ENCODE data around the gene PALM.

PALM gene

DNA sequence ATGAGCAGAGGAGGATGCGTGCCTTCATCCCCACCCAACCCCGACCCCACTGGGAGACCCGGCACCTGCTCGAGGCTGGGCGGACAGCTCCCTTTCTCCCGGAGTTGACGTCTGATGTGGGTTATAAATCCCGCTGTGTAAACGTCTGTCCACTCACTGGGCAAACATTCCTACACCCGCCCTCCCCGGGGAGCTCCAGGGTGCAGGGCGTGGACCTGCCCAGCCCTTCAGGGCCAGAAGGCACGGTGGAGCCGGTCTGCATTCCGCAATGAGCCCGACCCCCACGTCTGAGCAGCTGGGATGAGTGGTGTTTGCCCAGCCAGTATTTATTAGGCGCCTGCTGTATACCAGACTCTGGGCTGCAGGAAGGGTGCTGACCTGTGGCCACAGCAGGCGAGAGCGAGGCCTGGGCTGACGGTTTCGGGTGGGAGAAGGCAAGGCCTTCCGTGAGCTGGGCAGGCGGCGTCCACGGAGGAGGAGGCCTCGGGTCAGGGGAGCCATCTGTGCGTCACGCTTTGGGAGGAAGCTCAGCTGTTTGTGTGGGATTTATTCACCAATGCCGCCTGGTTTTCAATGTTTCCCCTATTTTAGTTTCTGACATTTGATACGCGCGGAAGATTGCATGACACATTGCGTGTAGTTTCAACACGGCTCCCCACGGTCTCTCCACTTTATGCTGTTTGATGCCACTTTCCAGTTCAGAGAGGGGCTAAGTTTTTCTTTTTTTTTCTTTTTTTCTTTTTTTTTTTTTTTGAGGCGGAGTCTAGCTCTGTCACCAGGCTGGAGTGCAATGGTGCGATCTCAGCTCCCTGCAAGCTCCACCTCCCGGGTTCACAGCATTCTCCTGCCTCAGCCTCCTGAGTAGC, 44.1 kb downstream of the PALM start:
- no peak for DNase-seq
- no peaks in the 10 kb centered on the region for H3K4me1 ChIP-seq (ENCODE audit: low read length)
- no peaks in the 10 kb centered on the region for H3K9me2 ChIP-seq (replicated peaks; ENCODE audit: insufficient read depth, low read length)
- no peak overlapping the region for H2AFZ ChIP-seq (ENCODE audit: low read length)
- no peaks in the 10 kb centered on the region for H3K79me2 ChIP-seq (ENCODE audit: low read length)
- no peaks in the 10 kb centered on the region for H4K20me1 ChIP-seq (ENCODE audit: insufficient read depth, low read length)
- H3K4me3 ChIP-seq (ENCODE audit: low read length), result no peak overlapping the region
- no peak overlapping the region for H3K9ac ChIP-seq (ENCODE audit: low read length)
- TF ChIP-seq EZH2phosphoT487 (IDR thresholded peaks at IDR 0.05; ENCODE audit: low read length) (no peak), EZH2 (optimal IDR thresholded peaks at IDR 0.05; ENCODE audit: low read depth, low read length) (no peak)
- TF ChIP-seq, protein P1, sequence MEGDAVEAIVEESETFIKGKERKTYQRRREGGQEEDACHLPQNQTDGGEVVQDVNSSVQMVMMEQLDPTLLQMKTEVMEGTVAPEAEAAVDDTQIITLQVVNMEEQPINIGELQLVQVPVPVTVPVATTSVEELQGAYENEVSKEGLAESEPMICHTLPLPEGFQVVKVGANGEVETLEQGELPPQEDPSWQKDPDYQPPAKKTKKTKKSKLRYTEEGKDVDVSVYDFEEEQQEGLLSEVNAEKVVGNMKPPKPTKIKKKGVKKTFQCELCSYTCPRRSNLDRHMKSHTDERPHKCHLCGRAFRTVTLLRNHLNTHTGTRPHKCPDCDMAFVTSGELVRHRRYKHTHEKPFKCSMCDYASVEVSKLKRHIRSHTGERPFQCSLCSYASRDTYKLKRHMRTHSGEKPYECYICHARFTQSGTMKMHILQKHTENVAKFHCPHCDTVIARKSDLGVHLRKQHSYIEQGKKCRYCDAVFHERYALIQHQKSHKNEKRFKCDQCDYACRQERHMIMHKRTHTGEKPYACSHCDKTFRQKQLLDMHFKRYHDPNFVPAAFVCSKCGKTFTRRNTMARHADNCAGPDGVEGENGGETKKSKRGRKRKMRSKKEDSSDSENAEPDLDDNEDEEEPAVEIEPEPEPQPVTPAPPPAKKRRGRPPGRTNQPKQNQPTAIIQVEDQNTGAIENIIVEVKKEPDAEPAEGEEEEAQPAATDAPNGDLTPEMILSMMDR (IDR thresholded peaks at IDR 0.05; ENCODE audit: low read length), result no peak
- no peak overlapping the region for H3K4me2 ChIP-seq (ENCODE audit: low read depth, low read length)
- H3K27ac ChIP-seq (ENCODE audit: low read length), result no peak overlapping the region
- peaks cover 99% of the 10 kb centered on the region for H3K27me3 ChIP-seq (replicated peaks; ENCODE audit: insufficient read depth, low read length)
- no peaks in the 10 kb centered on the region for H3K9me3 ChIP-seq (replicated peaks; ENCODE audit: insufficient read depth, low read length)
- H3F3A ChIP-seq (ENCODE audit: insufficient read depth, low read length), result no peaks in the 10 kb centered on the region
- no peaks in the 10 kb centered on the region for H3K36me3 ChIP-seq (replicated peaks; ENCODE audit: insufficient read depth, low read length)

DNA sequence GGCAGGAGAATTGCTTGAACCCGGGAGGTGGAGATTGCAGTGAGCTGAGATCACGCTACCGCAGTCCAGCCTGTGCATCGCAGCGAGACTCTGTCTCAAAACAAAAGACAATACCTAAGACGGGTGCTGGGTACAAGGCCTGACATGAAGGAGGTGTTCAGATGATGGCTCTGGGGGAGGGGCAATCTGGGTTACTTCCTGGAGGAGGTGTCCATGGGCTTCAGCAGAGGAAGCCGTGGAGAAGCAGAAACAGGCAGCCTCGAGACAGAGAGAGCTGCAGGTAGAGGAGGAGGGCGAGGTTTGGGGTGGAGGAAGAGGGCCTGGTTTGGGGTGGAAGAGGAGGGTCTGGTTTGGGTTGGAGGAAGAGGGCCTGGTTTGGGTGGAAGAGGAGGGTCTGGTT, 45.8 kb downstream of the PALM start:
- Histone ChIP-seq H3K27me3 (replicated peaks; ENCODE audit: insufficient read depth, low read length) (peaks cover 97% of the 10 kb centered on the region), H3K79me2 (ENCODE audit: low read length) (no peaks in the 10 kb centered on the region), H3K36me3 (replicated peaks; ENCODE audit: insufficient read depth, low read length) (no peaks in the 10 kb centered on the region), H3K4me2 (ENCODE audit: low read depth, low read length) (no peak overlapping the region), H3K9me2 (replicated peaks; ENCODE audit: insufficient read depth, low read length) (no peaks in the 10 kb centered on the region), H3K9me3 (replicated peaks; ENCODE audit: insufficient read depth, low read length) (no peaks in the 10 kb centered on the region), H3F3A (ENCODE audit: insufficient read depth, low read length) (no peaks in the 10 kb centered on the region), H3K4me1 (ENCODE audit: low read length) (no peaks in the 10 kb centered on the region), H2AFZ (ENCODE audit: low read length) (no peak overlapping the region), H3K4me3 (ENCODE audit: low read length) (no peak overlapping the region), H3K9ac (ENCODE audit: low read length) (no peak overlapping the region), H4K20me1 (ENCODE audit: insufficient read depth, low read length) (no peaks in the 10 kb centered on the region), H3K27ac (ENCODE audit: low read length) (no peak overlapping the region)
- no peak for DNase-seq
- TF ChIP-seq EZH2 (optimal IDR thresholded peaks at IDR 0.05; ENCODE audit: low read depth, low read length) (no peak), EZH2phosphoT487 (IDR thresholded peaks at IDR 0.05; ENCODE audit: low read length) (no peak)
- TF ChIP-seq, protein P1 (IDR thresholded peaks at IDR 0.05; ENCODE audit: low read length), result no peak

DNA sequence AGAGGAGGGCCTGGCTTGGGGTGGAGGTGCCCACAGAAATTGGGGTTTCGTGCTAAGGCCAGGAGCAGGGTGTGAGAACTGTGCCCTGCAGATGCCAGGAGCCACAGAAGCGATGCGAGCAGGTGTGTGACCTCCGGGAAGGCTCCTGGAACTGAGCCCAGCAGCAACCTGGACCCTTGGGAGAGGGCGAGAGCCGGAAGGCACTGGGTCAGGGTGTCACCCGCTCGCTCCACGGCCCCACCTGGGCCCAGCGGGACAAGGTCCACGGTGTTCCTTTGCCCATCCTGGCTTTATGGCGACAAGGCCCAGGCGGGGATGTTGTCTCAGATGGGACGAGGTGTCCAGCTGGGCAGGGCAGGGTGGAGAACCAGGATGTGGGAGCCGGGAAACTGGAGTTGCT, 46.3 kb downstream of the PALM start:
- Histone ChIP-seq H3F3A (ENCODE audit: insufficient read depth, low read length) (no peaks in the 10 kb centered on the region), H3K4me1 (ENCODE audit: low read length) (no peaks in the 10 kb centered on the region), H3K9me3 (replicated peaks; ENCODE audit: insufficient read depth, low read length) (no peaks in the 10 kb centered on the region), H3K27ac (ENCODE audit: low read length) (no peak overlapping the region), H3K27me3 (replicated peaks; ENCODE audit: insufficient read depth, low read length) (peaks cover 97% of the 10 kb centered on the region), H3K4me3 (ENCODE audit: low read length) (no peak overlapping the region), H3K4me2 (ENCODE audit: low read depth, low read length) (no peak overlapping the region), H3K9me2 (replicated peaks; ENCODE audit: insufficient read depth, low read length) (no peaks in the 10 kb centered on the region), H2AFZ (ENCODE audit: low read length) (no peak overlapping the region), H3K36me3 (replicated peaks; ENCODE audit: insufficient read depth, low read length) (no peaks in the 10 kb centered on the region), H3K9ac (ENCODE audit: low read length) (no peak overlapping the region), H3K79me2 (ENCODE audit: low read length) (no peaks in the 10 kb centered on the region), H4K20me1 (ENCODE audit: insufficient read depth, low read length) (no peaks in the 10 kb centered on the region)
- TF ChIP-seq, protein P1 (IDR thresholded peaks at IDR 0.05; ENCODE audit: low read length), result no peak
- TF ChIP-seq EZH2phosphoT487 (IDR thresholded peaks at IDR 0.05; ENCODE audit: low read length) (no peak), EZH2 (optimal IDR thresholded peaks at IDR 0.05; ENCODE audit: low read depth, low read length) (no peak)
- DNase-seq, result no peak
